GM18505 (cell line): ENCODE measurements around the gene KRTAP2-1.
"Not testable (repeated sequence)": the region's sequence is repeated elsewhere in the genome, so short reads cannot be mapped to it uniquely, and the experiment has no call there.

ENCODE experiments used
- ATAC-seq: cut with Tn5 transposase; IDR thresholded peaks from one replicate; pipeline ENCODE4 v1.9.1; 2021; ENCODE audit not compliant: unreplicated experiment
- POLR2A ChIP-seq: IDR thresholded peaks from 4 replicates; pipeline ENCODE4 v1.6.1; 2011; ENCODE audit warnings: borderline replicate concordance; ENCODE audit not compliant: insufficient read depth, insufficient read length; ENCODE audit errors: extremely low read depth

KRTAP2-1 gene, protein sequence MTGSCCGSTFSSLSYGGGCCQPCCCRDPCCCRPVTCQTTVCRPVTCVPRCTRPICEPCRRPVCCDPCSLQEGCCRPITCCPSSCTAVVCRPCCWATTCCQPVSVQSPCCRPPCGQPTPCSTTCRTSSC

DNA sequence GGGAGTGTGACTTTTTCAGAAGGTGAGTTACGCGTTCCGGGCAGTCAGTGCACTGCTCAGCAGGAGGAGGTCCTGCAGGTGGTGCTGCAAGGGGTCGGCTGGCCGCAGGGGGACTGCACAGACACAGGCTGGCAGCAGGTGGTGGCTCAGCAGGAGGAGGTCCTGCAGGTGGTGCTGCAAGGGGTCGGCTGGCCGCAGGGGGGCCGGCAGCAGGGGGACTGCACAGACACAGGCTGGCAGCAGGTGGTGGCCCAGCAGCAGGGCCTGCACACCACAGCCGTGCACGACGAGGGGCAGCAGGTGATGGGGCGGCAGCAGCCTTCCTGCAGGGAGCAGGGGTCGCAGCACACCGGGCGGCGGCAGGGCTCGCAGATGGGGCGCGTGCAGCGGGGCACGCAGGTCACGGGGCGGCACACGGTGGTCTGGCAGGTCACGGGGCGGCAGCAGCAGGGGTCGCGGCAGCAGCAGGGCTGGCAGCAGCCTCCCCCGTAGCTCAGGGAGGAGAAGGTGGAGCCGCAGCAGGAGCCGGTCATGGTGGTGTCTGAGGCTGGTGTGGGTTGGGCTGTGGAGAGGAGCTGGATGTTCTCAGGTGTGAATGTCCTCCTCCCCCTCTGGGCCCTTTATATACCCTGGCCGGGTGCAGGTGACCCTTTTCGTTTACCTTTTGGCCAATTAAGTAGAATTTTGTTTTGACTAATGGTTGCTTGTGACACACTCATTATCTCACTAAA, at the start of gene KRTAP2-1:
TSS of gene KRTAP2-1 (minus strand) at position 582 of the 731 bp plus-strand sequence. CDS start at position 533, 49 bp downstream.
- not testable (repeated sequence) for ATAC-seq

DNA sequence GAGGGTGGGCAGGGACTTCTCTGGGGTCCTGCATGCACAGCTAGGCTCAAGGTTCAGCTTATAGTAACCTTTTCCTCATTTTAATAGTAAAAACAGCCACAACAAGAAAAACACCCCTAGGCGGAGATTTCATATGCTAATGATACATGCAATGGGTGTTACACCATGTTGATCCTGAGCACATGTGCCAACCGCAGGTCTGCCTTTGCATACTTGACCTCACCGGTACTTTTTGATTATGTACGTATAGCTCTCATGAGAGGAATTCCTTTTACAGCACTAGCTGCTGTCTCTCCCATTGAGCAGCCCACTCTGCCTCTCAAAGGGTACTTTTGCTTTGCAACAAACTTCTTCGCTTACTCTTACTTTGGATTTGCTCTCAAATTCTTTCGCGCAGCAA, 48.9 kb upstream of the KRTAP2-1 start:
- ATAC-seq: no peak
- no peak for TF ChIP-seq POLR2A

DNA sequence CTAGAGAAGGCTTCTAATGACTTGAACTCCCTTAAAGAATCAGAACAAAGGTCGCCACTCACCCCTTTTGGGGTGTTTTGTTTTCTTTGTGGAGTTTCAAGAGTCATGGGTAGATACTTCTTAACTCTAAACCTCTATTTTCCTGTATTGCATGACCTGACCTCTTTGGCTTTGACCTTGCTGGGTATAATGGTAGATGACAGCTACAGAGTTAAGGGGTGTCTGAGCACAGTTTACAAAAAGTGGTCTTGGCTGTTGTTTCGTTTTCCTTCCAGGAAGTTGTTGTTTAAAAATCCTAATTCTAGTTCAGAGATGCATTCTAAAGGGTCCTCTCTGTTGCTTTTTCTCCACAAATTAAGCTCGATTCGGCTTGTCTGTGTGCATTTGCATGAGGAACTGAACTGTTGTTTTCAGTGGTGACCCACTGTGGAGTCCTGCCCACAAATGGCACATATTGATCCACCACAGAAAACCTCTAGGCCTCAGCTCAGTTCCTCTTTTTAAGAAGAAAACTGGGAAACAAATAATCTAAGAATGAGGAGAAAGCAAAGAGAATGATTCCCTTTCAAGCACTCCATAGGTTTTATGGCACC, 41.7 kb upstream of the KRTAP2-1 start:
- not testable (repeated sequence) for ATAC-seq

DNA sequence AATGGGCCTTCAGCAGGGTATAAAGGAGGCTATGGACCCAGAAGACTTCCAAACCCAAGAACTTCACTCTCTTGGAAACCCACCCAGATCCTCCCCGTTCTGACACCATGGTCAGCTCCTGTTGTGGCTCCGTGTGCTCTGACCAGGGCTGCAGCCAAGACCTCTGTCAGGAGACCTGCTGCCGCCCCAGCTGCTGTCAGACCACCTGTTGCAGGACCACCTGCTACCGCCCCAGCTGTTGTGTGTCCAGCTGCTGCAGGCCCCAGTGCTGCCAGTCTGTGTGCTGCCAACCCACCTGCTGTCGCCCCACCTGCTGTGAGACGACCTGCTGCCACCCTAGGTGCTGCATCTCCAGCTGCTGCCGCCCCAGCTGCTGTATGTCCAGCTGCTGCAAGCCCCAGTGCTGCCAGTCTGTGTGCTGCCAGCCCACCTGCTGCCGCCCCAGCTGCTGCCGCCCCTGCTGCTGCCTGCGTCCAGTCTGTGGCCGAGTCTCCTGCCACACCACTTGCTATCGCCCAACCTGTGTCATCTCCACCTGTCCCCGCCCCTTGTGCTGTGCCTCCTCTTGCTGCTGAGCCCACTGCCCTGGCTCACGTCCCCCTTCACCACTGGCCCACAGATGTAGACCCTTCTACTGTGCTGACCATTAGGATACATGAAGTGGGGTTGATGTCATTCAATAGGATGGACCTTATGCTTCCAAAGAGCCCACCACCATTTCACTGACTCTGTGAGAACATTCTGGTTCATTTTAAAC, 37.2 kb upstream of the KRTAP2-1 start, which contains the start of gene KRTAP4-7:
TSS of gene KRTAP4-7 (plus strand) at position 51 of the 757 bp plus-strand sequence. CDS start at position 108, 57 bp downstream.
- ATAC-seq: not testable (repeated sequence)

DNA sequence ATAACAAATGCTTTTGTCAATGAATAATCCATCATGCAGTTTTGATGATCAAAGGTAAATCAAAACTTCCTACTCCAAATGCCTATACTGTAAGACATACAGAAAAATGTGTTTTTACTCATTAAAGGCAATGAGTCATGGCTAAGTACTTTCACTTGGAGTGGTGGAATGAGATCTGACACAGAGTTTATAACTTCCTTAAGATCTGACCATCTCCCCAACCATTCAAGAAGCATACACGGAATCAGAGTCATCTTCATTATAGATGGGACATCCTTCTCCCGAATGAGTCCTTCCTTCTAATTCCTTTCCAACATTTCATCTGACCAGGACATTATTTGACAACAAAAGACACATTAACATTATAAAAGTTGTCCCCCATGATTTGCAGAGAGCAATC, 36.3 kb upstream of the KRTAP2-1 start:
- not testable (repeated sequence) for ATAC-seq

DNA sequence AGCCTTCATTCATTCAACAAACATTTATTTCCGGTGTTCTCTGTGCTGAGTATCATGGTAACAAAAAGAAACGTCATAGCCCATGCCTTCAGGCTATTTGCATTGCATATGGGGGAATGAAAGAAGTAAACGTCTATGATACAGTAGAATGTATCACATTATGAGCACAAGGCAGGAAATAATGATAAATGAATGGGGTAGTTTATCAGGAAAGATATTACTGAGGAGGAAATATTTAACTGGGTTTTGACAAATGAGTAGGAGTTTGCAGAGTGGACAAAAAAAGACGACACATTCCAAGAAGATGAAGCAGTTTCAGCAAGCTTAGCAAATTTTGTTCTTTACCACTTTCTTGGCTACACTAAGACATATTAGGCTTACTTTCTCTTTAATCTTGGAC, 35.5 kb upstream of the KRTAP2-1 start:
- TF ChIP-seq POLR2A: no peak
- no peak for ATAC-seq

DNA sequence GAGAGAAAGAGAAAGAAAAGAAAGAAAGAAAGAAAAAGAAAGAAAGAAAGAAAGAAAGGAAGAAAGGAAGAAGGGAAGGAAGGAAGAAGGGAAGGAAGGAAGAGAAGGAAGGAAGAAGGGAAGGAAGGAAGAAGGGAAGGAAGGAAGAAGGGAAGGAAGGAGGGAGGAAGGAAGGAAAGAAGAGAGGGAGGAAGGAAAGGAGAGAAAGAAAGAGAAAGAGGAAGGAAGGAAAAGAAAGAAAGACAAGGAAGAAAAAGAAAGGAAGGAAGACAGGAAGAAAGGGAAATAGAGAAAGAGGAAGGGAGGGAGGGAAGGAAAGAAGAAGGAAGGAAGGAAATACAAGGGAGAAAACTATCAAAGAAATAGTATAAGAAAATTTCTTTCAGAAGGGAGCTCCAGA, 29.7 kb upstream of the KRTAP2-1 start:
- no peak for TF ChIP-seq POLR2A
- ATAC-seq: no peak

DNA sequence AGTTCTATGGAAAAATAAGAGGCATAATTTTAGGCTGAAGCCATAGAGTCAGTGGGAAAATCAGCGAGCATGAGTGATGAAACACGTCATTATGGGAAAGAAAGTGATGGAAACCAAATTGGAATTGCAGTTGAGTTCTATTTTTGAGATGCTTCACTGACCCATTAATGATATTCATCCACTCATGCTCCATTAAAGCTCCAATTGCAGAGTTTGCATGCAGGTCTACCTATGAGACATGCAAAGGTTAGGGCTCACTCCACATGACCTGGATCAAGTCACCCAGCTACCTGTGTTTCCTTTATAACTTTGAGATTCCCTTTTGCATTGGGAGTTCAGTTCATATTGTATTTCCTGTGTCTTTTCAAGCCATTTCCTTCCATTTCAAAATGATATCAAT, 26.6 kb upstream of the KRTAP2-1 start:
- TF ChIP-seq POLR2A: no peak
- no peak for ATAC-seq

DNA sequence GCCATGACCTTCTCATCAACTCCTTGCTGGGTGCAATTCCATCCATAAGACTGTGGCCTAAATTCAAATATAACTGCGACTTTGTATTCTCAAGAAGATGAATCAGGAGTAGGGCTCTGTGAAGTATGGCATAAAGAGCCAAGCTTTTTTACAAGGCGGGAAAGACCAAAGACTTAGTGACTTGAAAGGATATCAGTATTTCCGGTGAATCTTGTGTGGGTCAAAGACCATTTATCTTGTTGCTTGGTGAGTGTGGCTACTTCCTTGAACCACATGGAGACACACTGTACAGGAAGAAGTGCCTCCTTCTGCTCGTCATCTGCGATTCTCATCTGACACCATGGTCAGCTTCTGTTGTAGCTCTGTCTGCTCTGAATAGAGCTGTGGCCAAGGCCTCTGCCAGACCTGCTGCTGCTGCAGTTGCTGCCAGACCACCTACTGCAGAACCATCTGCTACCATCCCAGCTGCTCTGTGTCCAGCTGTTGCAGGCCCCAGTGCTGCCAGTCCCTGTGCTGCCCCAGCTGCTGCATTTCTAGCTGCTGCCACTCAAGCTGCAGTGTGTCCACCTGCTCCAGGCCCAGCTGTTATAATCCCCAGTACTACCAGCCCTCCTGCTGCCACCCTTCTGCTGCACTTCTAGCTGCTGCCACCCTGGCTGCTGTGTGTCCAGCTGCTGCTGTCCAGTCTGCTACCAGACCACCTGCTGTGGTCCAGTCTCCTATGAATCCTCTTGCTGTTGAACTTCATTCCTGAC, 24.7 kb upstream of the KRTAP2-1 start:
- no peak for ATAC-seq
- no peak for TF ChIP-seq POLR2A

DNA sequence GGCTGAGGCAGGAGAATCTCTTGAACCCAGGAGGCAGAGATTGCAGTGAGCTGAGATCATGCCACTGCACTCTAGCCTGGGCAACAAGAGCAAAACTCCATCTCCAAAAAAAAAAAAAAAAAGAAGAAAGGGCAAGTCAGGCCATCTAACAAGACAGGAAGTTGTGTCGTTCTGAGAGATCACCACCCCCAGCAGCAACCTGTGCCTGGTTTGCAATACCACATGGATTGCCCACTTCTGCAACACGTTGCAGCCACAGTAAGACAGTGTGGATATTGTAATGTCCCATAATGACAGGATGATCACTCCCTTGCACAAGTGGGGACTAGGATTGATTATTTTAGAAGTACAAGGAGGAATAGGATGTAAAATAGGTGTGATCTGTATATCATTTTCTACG, 21.9 kb upstream of the KRTAP2-1 start:
- TF ChIP-seq POLR2A: no peak
- no peak for ATAC-seq

DNA sequence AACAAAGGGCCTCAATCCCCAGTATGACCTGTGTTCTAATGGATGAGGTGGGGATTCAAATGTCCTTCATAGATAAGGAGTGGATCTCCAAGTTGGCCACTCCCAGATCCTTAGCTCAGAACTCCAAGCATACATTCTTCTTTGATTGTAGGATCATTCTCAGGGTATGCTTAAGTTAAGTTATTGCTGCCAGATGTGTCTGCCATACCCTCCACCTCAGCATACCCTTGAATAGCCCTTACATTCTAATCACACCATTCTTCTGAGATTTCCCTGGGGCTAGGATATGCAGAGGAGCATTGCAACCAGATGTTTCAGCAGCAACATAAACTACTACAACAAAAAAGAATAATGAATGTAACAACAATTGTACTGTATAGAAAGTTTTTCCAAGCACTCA, 20.2 kb upstream of the KRTAP2-1 start:
- no peak for ATAC-seq
- TF ChIP-seq POLR2A: no peak

DNA sequence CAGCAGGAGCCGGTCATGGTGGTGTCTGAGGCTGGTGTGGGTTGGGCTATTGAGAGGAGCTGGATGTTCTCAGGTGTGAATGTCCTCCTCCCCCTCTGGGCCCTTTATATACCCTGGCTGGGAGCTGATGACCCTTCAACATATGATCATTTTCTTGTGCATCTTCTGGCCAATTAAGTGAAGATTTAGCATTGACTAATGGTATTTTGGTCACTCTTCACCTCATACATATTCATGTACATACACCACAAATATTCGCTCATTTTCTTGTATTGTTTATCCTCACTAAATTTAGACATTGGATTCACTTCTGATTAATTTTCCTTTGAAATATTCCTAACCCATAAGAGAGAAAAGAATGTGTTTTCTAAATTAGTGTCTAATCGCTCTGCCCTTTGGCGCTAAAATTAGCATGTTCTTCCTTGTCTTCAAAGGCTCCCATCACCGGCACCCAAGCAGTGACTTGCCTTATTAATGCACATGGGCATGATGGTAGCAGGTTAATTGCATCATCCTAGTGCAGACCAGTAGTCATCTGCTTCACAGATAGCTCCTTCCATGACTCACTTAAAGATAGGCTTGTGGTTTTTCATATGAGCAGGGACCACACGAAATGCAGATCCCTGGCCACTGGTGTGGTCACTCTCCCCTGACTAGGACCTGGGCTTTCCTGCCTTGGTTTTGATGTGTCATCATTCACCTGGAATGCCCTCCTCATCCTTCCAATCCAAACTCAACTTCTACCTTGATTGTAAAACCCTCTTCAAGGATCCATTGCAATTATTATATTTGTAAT, 18.9 kb upstream of the KRTAP2-1 start, which contains the start of gene KRTAP2-4:
TSS of gene KRTAP2-4 (minus strand) at position 51 of the 796 bp plus-strand sequence. CDS start at position 17, 34 bp downstream.
- no peak for ATAC-seq
- no peak for TF ChIP-seq POLR2A

DNA sequence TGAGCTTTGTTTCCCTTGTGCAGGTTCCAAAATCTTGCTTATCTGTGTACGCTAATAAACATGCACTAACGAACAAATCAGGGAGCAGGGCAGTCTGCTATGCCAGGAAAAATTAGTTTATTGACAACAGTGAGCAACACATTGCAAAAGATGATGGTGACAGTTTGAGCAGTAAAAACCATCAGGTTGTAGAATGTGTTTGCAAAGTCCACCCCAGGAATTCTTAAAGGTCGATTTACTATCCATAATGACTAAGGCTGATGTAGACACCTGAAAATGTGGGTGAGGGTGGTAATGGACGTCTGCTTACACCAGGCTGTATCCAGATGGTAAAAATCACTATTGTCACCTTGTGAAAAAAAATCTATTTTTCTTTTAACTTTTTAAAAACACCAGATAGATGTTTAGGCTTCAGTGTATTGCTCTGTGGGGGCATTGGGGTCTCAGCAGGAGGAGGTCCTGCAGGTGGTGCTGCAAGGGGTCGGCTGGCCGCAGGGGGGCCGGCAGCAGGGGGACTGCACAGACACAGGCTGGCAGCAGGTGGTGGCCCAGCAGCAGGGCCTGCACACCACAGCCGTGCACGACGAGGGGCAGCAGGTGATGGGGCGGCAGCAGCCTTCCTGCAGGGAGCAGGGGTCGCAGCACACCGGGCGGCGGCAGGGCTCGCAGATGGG, 18.0 kb upstream of the KRTAP2-1 start:
- not testable (repeated sequence) for ATAC-seq
